Stimulated activated CD4-positive, alpha-beta T cell treated with anti-CD3 and anti-CD28 coated beads, Interleukin-4, amount 100 ng/mL, for 4 hours (primary cell): ENCODE results near the gene KRT13.
A peak's percentile ranks its signal among the peaks of the same experiment; 100 is the strongest.

Experiments used
- DNase-seq, 2 experiments: peaks; one replicate each; pipeline ENCODE4 v3.0.0-alpha.2; 2020

KRT13 gene

GRCh38 chr17:41491476-41491875 is 13.9 kb downstream of the KRT13 start:
- no peak for DNase-seq

GRCh38 chr17:41490000-41490990 is 15.1 kb downstream of the KRT13 start:
- DNase-seq: no peak

- DNase-seq: no peak
Measured at GRCh38 chr17:41489531-41489930, 15.9 kb downstream of the KRT13 start, which contains the start of gene KRT36. KRT36 (minus strand) TSS chr17:41489910; CDS start chr17:41489864, 46 bp downstream.

GRCh38 chr17:41486809-41487530 is 18.4 kb downstream of the KRT13 start:
- peak in 1 of 2 experiments; percentile 33 for DNase-seq

- no peak for DNase-seq
Measured at GRCh38 chr17:41486316-41486715, 19.1 kb downstream of the KRT13 start.

GRCh38 chr17:41484920-41485904 is 20.2 kb downstream of the KRT13 start:
- no peak for DNase-seq

- no peak for DNase-seq
Measured at GRCh38 chr17:41483991-41484826, 21.2 kb downstream of the KRT13 start.

- DNase-seq: no peak
Measured at GRCh38 chr17:41483531-41483930, 21.9 kb downstream of the KRT13 start.

GRCh38 chr17:41481036-41481435 is 24.4 kb downstream of the KRT13 start, which contains the start of gene KRT35:
KRT35 (minus strand) TSS chr17:41481151; CDS start chr17:41481097, 54 bp downstream.
- no peak for DNase-seq

- DNase-seq: no peak
Measured at GRCh38 chr17:41480581-41480980, 24.8 kb downstream of the KRT13 start.

GRCh38 chr17:41480136-41480535 is 25.3 kb downstream of the KRT13 start:
- DNase-seq: no peak

- no peak for DNase-seq
Measured at GRCh38 chr17:41478237-41478636, 27.2 kb downstream of the KRT13 start.

- no peak for DNase-seq
Measured at GRCh38 chr17:41476866-41477815, 28.3 kb downstream of the KRT13 start.

GRCh38 chr17:41475421-41475820 is 30.0 kb downstream of the KRT13 start:
- no peak for DNase-seq

GRCh38 chr17:41474863-41475262 is 30.5 kb downstream of the KRT13 start:
- no peak for DNase-seq

- no peak for DNase-seq
Measured at GRCh38 chr17:41468346-41468745, 37.1 kb downstream of the KRT13 start.

- no peak for DNase-seq
Measured at GRCh38 chr17:41467561-41467960, 37.9 kb downstream of the KRT13 start.

GRCh38 chr17:41466988-41467387 is 38.4 kb downstream of the KRT13 start, which contains the start of gene KRT32:
KRT32 (minus strand) TSS chr17:41467386; CDS start chr17:41467325, 61 bp downstream.
- no peak for DNase-seq

- no peak for DNase-seq
Measured at GRCh38 chr17:41464682-41465081, 40.7 kb downstream of the KRT13 start.

GRCh38 chr17:41464173-41464572 is 41.2 kb downstream of the KRT13 start:
- no peak for DNase-seq
